ENCODE results near the gene SLC22A4.

DNA sequence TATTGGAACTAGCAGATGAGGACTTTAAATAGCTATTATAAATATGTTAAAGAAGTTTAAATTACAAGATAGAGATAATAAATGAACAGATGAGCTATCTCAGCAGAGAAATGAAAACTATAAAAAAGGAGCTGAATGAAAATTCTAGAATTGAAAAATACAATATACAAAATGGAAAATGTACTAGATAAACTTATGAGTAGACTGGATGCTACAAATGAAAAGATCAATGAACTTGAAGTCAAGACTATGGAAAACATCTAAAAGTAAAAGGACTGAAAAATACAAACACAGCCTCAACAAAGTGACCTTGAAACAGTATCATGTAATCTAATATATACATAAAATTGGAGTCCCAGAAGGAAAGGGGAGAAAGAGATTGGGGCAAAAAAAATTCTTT is 47.4 kb upstream of the SLC22A4 start:
- TF ChIP-seq EZH2 (IDR thresholded peaks at IDR 0.05; ENCODE audit: borderline replicate concordance, insufficient read depth, low read length, poor library complexity, severe bottlenecking) (no peak), SMC3 (conservative IDR thresholded peaks at IDR 0.05; ENCODE audit: poor library complexity) (no peak)
- TF ChIP-seq, protein P1, sequence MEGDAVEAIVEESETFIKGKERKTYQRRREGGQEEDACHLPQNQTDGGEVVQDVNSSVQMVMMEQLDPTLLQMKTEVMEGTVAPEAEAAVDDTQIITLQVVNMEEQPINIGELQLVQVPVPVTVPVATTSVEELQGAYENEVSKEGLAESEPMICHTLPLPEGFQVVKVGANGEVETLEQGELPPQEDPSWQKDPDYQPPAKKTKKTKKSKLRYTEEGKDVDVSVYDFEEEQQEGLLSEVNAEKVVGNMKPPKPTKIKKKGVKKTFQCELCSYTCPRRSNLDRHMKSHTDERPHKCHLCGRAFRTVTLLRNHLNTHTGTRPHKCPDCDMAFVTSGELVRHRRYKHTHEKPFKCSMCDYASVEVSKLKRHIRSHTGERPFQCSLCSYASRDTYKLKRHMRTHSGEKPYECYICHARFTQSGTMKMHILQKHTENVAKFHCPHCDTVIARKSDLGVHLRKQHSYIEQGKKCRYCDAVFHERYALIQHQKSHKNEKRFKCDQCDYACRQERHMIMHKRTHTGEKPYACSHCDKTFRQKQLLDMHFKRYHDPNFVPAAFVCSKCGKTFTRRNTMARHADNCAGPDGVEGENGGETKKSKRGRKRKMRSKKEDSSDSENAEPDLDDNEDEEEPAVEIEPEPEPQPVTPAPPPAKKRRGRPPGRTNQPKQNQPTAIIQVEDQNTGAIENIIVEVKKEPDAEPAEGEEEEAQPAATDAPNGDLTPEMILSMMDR (IDR thresholded peaks at IDR 0.05; ENCODE audit: poor library complexity, severe bottlenecking) = no peak
